Raji (cell line): ENCODE results near the gene GSDMA.

Source experiments
- POLR2A ChIP-seq: IDR thresholded peaks from 2 replicates; pipeline ENCODE4 v1.6.1; 2011; ENCODE audit warnings: low read depth, low read length, control low read depth; ENCODE audit not compliant: insufficient read depth

Gene GSDMA

GRCh38 chr17:39995438-39995837, 32.6 kb downstream of the GSDMA start:
- TF ChIP-seq POLR2A: no peak

- no peak for TF ChIP-seq POLR2A
Observed at GRCh38 chr17:39996162-39996561, 33.4 kb downstream of the GSDMA start.

- no peak for TF ChIP-seq POLR2A
Observed at GRCh38 chr17:39996800-39997199, 34.0 kb downstream of the GSDMA start.

- no peak for TF ChIP-seq POLR2A
Observed at GRCh38 chr17:39997543-39997942, 34.7 kb downstream of the GSDMA start.

DNA sequence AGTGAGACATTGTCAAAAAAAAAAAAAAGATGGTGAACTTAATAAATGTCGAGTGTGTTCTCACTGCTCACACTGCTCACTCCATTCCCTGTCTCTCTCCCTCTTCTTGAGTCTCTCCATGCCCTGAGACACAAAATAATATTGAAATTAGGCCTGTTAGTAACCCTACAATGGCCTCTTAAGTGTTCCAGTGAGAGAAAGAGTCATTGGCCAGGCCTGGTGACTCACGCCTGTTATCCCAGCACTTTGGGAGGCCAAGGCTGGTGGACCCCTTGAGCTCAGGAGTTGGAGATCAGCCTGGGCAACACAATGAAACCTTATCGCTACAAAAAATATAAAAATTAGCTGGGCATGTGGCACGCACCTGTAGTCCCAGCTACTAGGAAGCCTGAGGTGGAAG, 36.3 kb downstream of the GSDMA start:
- TF ChIP-seq POLR2A: no peak

DNA sequence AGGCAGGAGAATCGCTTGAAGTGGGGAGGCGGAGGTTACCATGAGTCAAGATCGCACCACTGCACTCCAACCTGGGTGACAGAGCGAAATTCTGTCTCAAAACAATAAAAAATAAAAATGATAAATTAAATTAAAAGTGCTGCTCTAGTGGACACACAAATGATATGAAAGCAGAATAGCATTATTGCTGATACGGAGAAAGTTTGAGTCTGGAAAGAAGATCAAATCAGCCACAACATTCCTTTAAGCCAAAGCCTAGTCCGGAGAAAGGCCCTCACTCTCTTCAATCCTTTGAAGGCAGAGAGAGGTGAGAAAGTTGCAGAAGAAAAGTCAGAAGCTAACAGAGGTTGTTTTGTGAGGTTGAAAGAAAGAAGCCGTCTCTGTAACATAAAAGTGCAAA, 37.4 kb downstream of the GSDMA start:
- TF ChIP-seq POLR2A: no peak

- no peak for TF ChIP-seq POLR2A
Observed at GRCh38 chr17:40004072-40004471, 41.3 kb downstream of the GSDMA start.

DNA sequence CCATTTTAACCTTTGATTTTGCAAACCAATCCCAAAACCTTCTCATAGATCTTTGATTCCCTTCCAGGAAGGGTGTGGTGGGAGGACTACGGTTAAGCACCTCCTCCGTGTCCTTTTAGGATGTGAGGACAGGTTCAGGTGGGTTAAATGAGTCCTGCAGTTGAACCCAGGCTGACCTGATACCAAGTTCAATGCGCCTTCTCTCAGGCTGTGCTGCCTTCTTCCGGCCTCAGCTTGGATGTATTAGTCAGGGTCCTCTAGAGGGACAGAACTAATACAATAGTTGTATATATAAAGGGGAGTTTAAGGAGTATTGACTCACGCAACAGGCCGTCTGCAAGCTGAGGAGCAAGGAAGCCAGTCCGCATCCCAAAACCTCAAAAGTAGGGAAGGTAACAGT, 41.9 kb downstream of the GSDMA start:
- no peak for TF ChIP-seq POLR2A

GRCh38 chr17:40005520-40005919, 42.7 kb downstream of the GSDMA start:
- TF ChIP-seq POLR2A: no peak

DNA sequence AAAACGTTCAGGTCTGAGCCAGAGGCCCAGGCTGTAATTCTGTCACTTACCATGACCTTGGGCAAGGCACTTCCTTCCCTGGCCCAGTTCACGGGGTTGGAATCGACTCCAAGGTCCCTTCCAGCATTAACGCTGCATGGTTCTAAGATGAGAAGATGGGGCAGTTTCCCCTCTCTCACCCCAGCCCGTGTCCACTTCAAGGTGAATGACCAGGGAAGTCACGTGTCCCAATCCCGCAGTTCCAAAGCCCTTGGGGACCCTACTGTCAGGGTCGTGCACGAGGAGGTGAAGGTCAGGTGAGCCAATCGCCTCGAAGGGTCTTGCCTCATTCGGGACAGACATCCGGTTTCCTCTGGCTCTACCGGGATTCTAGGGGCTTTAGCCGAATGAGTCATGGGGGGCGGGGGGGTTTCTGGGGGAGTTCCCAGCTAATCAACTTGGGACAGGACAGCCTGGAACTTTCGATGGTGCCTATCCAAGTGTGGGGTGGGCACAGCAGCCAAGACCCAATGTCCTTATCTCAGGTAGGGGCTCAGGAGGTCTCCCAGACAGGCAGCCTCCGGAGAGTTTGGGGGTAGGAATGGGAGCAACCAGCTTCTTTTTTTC, 51.7 kb downstream of the GSDMA start:
- no peak for TF ChIP-seq POLR2A

GRCh38 chr17:40015005-40015997, 52.5 kb downstream of the GSDMA start, which contains the start of gene CSF3:
CSF3 (plus strand) TSS chr17:40015440; CDS start chr17:40015475, 35 bp downstream.
- TF ChIP-seq POLR2A: no peak

DNA sequence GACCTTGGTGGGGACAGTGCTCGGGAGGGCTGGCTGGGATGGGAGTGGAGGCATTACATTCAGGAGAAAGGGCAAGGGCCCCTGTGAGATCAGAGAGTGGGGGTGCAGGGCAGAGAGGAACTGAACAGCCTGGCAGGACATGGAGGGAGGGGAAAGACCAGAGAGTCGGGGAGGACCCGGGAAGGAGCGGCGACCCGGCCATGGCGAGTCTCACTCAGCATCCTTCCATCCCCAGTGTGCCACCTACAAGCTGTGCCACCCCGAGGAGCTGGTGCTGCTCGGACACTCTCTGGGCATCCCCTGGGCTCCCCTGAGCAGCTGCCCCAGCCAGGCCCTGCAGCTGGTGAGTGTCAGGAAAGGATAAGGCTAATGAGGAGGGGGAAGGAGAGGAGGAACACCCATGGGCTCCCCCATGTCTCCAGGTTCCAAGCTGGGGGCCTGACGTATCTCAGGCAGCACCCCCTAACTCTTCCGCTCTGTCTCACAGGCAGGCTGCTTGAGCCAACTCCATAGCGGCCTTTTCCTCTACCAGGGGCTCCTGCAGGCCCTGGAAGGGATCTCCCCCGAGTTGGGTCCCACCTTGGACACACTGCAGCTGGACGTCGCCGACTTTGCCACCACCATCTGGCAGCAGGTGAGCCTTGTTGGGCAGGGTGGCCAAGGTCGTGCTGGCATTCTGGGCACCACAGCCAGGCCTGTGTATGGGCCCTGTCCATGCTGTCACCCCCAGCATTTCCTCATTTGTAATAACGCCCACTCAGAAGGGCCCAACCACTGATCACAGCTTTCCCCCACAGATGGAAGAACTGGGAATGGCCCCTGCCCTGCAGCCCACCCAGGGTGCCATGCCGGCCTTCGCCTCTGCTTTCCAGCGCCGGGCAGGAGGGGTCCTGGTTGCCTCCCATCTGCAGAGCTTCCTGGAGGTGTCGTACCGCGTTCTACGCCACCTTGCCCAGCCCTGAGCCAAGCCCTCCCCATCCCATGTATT, 53.5 kb downstream of the GSDMA start:
- TF ChIP-seq POLR2A: no peak

DNA sequence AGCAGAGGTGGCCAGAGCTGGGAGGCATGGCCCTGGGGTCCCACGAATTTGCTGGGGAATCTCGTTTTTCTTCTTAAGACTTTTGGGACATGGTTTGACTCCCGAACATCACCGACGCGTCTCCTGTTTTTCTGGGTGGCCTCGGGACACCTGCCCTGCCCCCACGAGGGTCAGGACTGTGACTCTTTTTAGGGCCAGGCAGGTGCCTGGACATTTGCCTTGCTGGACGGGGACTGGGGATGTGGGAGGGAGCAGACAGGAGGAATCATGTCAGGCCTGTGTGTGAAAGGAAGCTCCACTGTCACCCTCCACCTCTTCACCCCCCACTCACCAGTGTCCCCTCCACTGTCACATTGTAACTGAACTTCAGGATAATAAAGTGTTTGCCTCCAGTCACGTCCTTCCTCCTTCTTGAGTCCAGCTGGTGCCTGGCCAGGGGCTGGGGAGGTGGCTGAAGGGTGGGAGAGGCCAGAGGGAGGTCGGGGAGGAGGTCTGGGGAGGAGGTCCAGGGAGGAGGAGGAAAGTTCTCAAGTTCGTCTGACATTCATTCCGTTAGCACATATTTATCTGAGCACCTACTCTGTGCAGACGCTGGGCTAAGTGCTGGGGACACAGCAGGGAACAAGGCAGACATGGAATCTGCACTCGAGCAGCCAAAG, 54.7 kb downstream of the GSDMA start:
- TF ChIP-seq POLR2A: no peak
